MCF 10A (cell line): ENCODE data around the gene HSPA1B. TPM values are rescaled to one million over a fixed set of nuclear protein-coding genes. Genes with fewer than 3 reads are reported as not detected.
"Not testable (repeated sequence)": the region's sequence is repeated elsewhere in the genome, so short reads cannot be mapped to it uniquely, and the experiment has no call there.

ENCODE experiments used
- BruUV-seq: library from RNA; stranded (reverse); fragments of 400-500 nt; replicated peaks from 2 replicates; lab custom pipeline; 2021; lab: Mats Ljungman, UMichigan
- CTCF ChIA-PET: fragments of 300-600 bp; sonication (Branson Sonifier 250); formaldehyde crosslinking; extraction: SDS; loops from one replicate; lab custom pipeline; 2021; ENCODE audit warnings: antibody characterized with exemption, inconsistent platforms; lab: Yijun Ruan, JAX
- POLR2A ChIA-PET: fragments of 300-600, 350-650 bp; sonication (Branson Sonifier 250); formaldehyde crosslinking; extraction: SDS; loops from one replicate; lab custom pipeline; 2020; ENCODE audit warnings: antibody characterized with exemption, inconsistent platforms; lab: Yijun Ruan, JAX
- DNase-seq: peaks from one replicate; pipeline ENCODE4 v3.0.0-alpha.2; 2018; ENCODE audit not compliant: unreplicated experiment
- H3K27ac Mint-ChIP-seq: one replicate; pipeline ENCODE4 v1.8.0; 2022; ENCODE audit warnings: mild to moderate bottlenecking, low read depth, mixed read lengths; ENCODE audit not compliant: unreplicated experiment
- H3K27me3 Mint-ChIP-seq: one replicate; pipeline ENCODE4 v1.8.0; 2022; ENCODE audit warnings: mixed read lengths; ENCODE audit not compliant: insufficient read depth, unreplicated experiment
- H3K36me3 Mint-ChIP-seq: one replicate; pipeline ENCODE4 v1.8.0; 2022; ENCODE audit warnings: mild to moderate bottlenecking, moderate library complexity, mixed read lengths; ENCODE audit not compliant: insufficient read depth, unreplicated experiment
- H3K4me1 Mint-ChIP-seq: one replicate; pipeline ENCODE4 v1.8.0; 2022; ENCODE audit warnings: mixed read lengths; ENCODE audit not compliant: insufficient read depth, unreplicated experiment
- H3K4me3 Mint-ChIP-seq: one replicate; pipeline ENCODE4 v1.8.0; 2022; ENCODE audit warnings: mild to moderate bottlenecking, moderate library complexity, mixed read lengths; ENCODE audit not compliant: unreplicated experiment
- H3K9me3 Mint-ChIP-seq: one replicate; pipeline ENCODE4 v1.8.0; 2022; ENCODE audit warnings: mixed read lengths; ENCODE audit not compliant: unreplicated experiment
- CTCF ChIP-seq: fragments of 200-600 bp; IDR thresholded peaks from one replicate; pipeline ENCODE4 v1.8.0; 2022; ENCODE audit warnings: antibody characterized with exemption, mild to moderate bottlenecking; ENCODE audit not compliant: unreplicated experiment
- intact Hi-C: fragments of 100-400 bp; cut with micrococcal nuclease; formaldehyde crosslinking; loops from 2 replicates; pipeline ENCODE4 v1.14.1; 2022
- total RNA-seq: library from RNA; stranded (reverse); gene quantifications from 2 replicates; pipeline ENCODE4 v1.2.3, GENCODE V29; 2022

HSPA1B gene
- total RNA-seq, 1 experiment from 2014 or later = 29.8 TPM

GRCh38 chr6:31805939-31806469 lies 21.5 kb upstream of the HSPA1B start:
- BruUV-seq = TSS peak; percentile 49
- Mint-ChIP-seq H3K9me3 (no peaks in the 10 kb centered on the region), H3K4me1 (peaks cover 6% of the 10 kb centered on the region), H3K4me3 (peak overlapping the region; percentile 82), H3K27me3 (no peaks in the 10 kb centered on the region), H3K36me3 (peaks cover 25% of the 10 kb centered on the region), H3K27ac (peak overlapping the region; percentile 84)
- DNase-seq = peak; percentile 19
- intact Hi-C loops = no loop called here
- ChIA-PET CTCF (interaction anchor here (0.6 to 3.1 kb wide), 11 partner anchors 9 to 1344 kb away, joined by 3 to 22 read pairs (median 4); partner anchors contain the start of genes HSPA1A, HSPA1B, HSPA1L and VARS1), POLR2A (interaction anchor here (0.7 to 4.3 kb wide), 21 partner anchors 8 to 154 kb away, joined by 3 to 69 read pairs (median 12); partner anchors contain the start of genes ABHD16A, BAG6, C6orf47 and CLIC1)
- TF ChIP-seq CTCF = no peak

GRCh38 chr6:31806470-31807272 lies 20.9 kb upstream of the HSPA1B start, which contains the start of gene LSM2:
Gene LSM2, minus strand, starts transcription at chr6:31806966. Its CDS starts 209 bp downstream, at chr6:31806757.
- POLR2A ChIA-PET = interaction anchor here (0.6 to 4.3 kb wide), 35 partner anchors 8 to 384 kb away, joined by 3 to 69 read pairs (median 5); partner anchors contain the start of genes ABHD16A, BAG6, C6orf47 and CLIC1
- Mint-ChIP-seq H3K4me3 (peak within 1 kb of the TSS; percentile 82), H3K36me3 (peaks cover 19% of the 10 kb centered on the region)

GRCh38 chr6:31808599-31808998 lies 18.9 kb upstream of the HSPA1B start:
- DNase-seq, H3K4me3 Mint-ChIP-seq, H3K9me3 Mint-ChIP-seq, intact Hi-C loops, H3K27me3 Mint-ChIP-seq, H3K36me3 Mint-ChIP-seq, BruUV-seq, H3K4me1 Mint-ChIP-seq, H3K27ac Mint-ChIP-seq: not testable (repeated sequence)
- ChIA-PET POLR2A (interaction anchor here (0.9 to 4.3 kb wide), 4 partner anchors 14 to 22 kb away, joined by 3 to 69 read pairs (median 18); partner anchors contain the start of genes HSPA1B and VARS1), CTCF (interaction anchor here (0.6 to 1.2 kb wide), 3 partner anchors 10 to 22 kb away, joined by 3 to 4 read pairs (median 4); no protein-coding TSS in a partner anchor)

More at GRCh38 chr6:31806470-31807272, 20.9 kb upstream of the HSPA1B start, which contains the start of gene LSM2:
- CTCF ChIA-PET = interaction anchor here (0.7 to 3.1 kb wide), 12 partner anchors 8 to 94 kb away, joined by 3 to 22 read pairs (median 4); partner anchors contain the start of genes HSPA1A, HSPA1B, HSPA1L and VARS1
- Mint-ChIP-seq H3K27me3 (no peaks in the 10 kb centered on the region), H3K9me3 (no peaks in the 10 kb centered on the region), H3K27ac (peak within 1 kb of the TSS; percentile 84), H3K4me1 (peaks cover 6% of the 10 kb centered on the region)
- peak; percentile 98 for DNase-seq
- peak; percentile 27 for TF ChIP-seq CTCF
- BruUV-seq = no TSS peak
- intact Hi-C loops = no loop called here

GRCh38 chr6:31811645-31812044 lies 15.9 kb upstream of the HSPA1B start:
- Mint-ChIP-seq H3K36me3 (peaks cover 8% of the 10 kb centered on the region), H3K9me3 (no peaks in the 10 kb centered on the region), H3K4me1 (peaks cover 6% of the 10 kb centered on the region), H3K27me3 (no peaks in the 10 kb centered on the region), H3K27ac (no peak overlapping the region), H3K4me3 (no peak overlapping the region)
- CTCF ChIA-PET = interaction anchor here (0.8 kb wide), 1 partner anchor 20 kb away, joined by 3 read pairs; no protein-coding TSS in a partner anchor
- POLR2A ChIA-PET = interaction anchor here (6.4 kb wide), 1 partner anchor 13 kb away, joined by 192 read pairs; the partner anchor contains the start of gene HSPA1B
- intact Hi-C loops = no loop called here
- TF ChIP-seq CTCF = no peak
- BruUV-seq = no TSS peak
- DNase-seq = no peak
